ENCODE results near the gene CD209.

DNA sequence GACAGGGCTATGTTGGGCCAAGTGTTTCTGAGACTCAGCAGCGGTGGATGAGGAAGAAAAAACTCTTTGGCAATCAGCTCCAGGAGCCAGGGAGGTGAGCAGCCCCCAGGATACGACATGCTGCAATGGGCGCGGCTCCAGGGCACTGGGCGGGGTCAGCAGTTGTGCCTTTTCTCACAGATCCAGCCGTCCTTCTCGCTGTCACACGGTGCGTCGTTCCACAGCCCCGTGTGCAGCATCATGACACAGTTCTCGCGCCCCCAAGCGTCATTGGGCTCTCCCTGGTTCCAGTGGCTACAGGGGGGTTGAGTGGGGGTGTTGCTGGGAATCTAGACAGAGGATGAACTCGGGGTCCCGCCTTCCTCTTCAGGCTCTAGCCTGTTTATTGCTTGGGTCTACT lies 18.1 kb downstream of the CD209 start:
- no peak for TF ChIP-seq ARNTL (CRISPR knock-in tag; IDR thresholded peaks at IDR 0.05; ENCODE audit: borderline replicate concordance, low read depth)
- TF ChIP-seq PATZ1 (CRISPR knock-in tag; IDR thresholded peaks at IDR 0.05; ENCODE audit: borderline replicate concordance) = no peak
- TF ChIP-seq GLIS3 (CRISPR knock-in tag; IDR thresholded peaks at IDR 0.05) = no peak
- no peak for TF ChIP-seq ZC3H10 (CRISPR knock-in tag; IDR thresholded peaks at IDR 0.05)
- TF ChIP-seq, protein P1, sequence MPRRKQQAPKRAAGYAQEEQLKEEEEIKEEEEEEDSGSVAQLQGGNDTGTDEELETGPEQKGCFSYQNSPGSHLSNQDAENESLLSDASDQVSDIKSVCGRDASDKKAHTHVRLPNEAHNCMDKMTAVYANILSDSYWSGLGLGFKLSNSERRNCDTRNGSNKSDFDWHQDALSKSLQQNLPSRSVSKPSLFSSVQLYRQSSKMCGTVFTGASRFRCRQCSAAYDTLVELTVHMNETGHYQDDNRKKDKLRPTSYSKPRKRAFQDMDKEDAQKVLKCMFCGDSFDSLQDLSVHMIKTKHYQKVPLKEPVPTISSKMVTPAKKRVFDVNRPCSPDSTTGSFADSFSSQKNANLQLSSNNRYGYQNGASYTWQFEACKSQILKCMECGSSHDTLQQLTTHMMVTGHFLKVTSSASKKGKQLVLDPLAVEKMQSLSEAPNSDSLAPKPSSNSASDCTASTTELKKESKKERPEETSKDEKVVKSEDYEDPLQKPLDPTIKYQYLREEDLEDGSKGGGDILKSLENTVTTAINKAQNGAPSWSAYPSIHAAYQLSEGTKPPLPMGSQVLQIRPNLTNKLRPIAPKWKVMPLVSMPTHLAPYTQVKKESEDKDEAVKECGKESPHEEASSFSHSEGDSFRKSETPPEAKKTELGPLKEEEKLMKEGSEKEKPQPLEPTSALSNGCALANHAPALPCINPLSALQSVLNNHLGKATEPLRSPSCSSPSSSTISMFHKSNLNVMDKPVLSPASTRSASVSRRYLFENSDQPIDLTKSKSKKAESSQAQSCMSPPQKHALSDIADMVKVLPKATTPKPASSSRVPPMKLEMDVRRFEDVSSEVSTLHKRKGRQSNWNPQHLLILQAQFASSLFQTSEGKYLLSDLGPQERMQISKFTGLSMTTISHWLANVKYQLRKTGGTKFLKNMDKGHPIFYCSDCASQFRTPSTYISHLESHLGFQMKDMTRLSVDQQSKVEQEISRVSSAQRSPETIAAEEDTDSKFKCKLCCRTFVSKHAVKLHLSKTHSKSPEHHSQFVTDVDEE (CRISPR knock-in tag; IDR thresholded peaks at IDR 0.05) = no peak
- TF ChIP-seq ESRRG (CRISPR knock-in tag; IDR thresholded peaks at IDR 0.05) = no peak
- TF ChIP-seq RARB (CRISPR knock-in tag; IDR thresholded peaks at IDR 0.05) = no peak
- no peak for TF ChIP-seq ZFP3 (CRISPR knock-in tag; IDR thresholded peaks at IDR 0.05)
- TF ChIP-seq BACH2 (CRISPR knock-in tag; IDR thresholded peaks at IDR 0.05; ENCODE audit: borderline replicate concordance) = no peak
- no peak for TF ChIP-seq ZFP30 (CRISPR knock-in tag; IDR thresholded peaks at IDR 0.05)
- TF ChIP-seq CSDC2 (CRISPR knock-in tag; IDR thresholded peaks at IDR 0.05) = no peak
- no peak for TF ChIP-seq ZNF8 (CRISPR knock-in tag; IDR thresholded peaks at IDR 0.05)
